Placental epithelial cell (primary cell): Measurements from ENCODE around the gene PEA15. TPM values are rescaled to one million over a fixed set of nuclear protein-coding genes. Genes with fewer than 3 reads are reported as not detected.

Experiments used
- total RNA-seq: library from RNA; depleted of rRNA; stranded (reverse); fragments of >200 nt; gene quantifications from 2 replicates; pipeline ENCODE4 v1.2.3, GENCODE V29; 2012

The PEA15 gene, protein sequence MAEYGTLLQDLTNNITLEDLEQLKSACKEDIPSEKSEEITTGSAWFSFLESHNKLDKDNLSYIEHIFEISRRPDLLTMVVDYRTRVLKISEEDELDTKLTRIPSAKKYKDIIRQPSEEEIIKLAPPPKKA
- 78.1 and 121 TPM in 2 replicates for total RNA-seq

DNA sequence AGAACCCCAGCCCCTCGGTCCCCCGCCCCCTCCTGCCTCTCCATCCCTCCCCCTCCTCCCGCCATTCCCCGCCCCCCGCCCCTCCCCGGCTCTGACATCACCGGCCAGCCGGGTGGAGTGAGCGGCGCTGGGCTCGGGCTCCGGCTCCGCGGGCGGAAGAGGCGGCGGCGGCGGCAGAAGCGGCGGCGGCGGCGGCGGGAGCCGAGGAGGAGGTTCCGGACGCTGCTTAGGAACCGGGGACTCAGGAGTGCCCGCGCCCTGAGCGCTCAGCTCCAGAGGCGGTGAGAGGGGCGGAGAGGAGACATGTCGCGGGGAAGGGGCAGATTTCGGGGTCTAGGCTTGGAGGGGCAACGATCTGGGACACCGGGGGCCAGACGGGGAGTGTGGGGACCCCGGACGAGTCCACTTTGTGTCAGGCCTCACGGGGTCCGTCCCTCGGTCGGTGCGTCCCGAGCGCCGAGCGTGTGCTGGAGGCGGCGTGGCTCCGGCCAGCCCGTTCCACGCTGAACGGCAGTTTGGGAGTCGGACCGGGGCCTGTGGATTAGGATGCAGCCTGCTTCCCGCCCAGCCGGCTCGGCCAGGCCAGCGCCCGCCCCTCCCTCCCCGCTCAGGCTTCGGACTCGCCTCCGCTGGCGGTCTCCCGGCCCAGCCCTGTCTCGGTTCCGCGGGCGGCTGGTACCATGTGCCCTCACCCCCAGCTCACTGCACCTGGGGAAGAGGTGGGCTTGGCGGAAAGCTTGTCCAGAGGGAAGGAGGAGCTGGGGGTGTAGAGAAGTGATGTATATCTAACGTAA lies at the start of gene PEA15:
Gene PEA15, plus strand, starts transcription at position 143 of the 794 bp plus-strand sequence. CDS start 6,161 bp downstream, outside the sequence.

DNA sequence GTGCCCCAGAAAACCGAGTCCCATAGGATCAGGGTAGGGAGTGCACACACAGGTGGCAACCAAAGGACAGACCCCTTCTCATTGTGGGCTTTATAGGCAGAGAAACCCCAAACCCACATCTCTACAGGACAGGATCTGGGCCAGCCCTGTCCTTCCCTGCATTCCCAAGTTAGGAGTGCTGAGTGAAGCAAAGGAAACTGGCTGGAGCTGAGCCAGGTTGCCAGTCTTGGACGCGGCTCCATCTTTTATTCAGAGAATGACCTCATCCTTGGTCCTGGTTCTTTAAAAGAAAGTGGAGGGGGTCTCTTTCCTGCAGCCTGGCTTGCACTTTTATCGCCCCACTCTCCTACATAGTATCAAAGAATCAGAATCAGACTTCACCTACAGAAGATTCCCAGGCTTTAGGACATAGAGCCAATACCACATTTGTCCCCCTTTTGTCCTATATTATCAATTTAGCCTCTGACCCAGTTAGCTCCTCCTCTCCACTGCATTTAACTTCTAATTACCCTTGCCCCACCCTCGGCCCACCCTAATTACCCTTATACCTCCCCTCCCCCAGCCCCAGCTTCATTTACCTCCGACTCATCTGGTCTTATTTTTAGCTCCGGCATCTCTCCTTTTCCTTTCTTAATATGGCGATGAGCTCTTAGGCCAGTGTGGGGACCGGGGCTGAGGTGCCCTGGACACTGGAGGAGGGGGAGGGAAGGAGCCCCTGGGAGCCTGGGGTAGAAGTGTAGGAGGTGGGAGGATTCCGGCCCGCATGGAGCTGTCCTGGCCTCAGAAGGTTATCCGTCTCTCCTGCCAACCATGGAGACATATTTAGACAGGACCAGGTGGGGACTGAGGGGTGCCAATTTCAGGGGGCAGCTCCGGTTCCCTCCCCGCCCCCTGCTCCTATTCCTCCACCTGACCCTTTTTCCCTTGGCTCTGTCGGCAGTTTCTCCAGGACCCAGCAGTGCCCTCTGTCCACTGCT lies 15.2 kb upstream of the PEA15 start, which contains the start of gene CASQ1:
Gene CASQ1, plus strand, starts transcription at position 927 of the 977 bp plus-strand sequence. CDS start 177 bp downstream, outside the sequence.

DNA sequence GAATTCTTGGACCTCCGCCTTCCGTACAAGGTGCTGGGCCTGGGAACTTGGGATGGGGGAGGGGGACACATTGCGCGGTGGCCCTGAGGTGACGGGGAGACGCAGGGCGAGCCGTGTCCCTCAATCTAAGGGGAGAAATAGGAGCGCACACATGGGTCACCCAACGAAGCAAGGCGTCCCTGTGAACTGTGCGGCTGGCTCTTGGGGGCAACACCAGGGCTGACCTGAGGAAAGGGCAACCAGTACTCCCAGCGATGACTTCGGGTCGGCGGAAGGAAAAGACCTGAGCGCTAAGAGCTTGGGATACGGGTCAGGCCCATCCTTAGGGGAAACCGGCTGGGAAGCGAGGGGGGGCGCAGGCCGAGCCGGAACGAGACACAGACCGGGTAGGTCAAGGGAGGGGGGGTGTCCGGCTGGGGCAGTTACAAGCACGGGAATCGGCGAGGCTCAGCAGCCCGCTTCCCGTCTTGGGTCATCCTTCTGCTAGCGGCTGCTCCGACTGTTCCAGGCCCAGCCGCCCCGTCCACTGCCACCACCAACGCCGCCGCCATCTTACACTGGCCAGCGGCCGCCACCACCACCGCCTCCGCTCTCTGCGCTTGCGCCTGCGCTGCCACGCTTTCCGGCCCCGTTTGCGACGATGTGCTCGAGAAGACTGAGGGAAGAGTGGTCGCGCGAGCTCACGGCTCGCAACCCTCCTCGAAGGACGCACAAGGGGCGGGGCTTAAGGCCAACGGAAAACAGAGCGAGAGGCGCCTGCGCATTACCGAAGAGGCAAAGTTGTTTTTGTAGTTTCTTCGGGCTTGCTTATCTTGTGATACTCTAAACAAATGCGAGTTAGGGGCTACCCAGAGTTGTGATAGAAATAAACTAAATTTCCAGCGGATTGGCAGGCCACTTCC lies 57.0 kb downstream of the PEA15 start, which contains the start of gene DCAF8:
Gene DCAF8, minus strand, starts transcription at position 657 of the 902 bp plus-strand sequence. CDS start 18,541 bp downstream, outside the sequence.

Other genes with a start within 250 kb of the PEA15 start
- gene PIGM, start 173.4 kb upstream of the PEA15 start, total RNA-seq, result 2.7 and 6.8 TPM in 2 replicates
- gene KCNJ10, start 135.2 kb upstream of the PEA15 start, total RNA-seq, result not detected in 2 replicates
- gene KCNJ9, start 123.8 kb upstream of the PEA15 start, total RNA-seq, result not detected in 2 replicates
- gene IGSF8, start 106.8 kb upstream of the PEA15 start, total RNA-seq, result 25.1 and 25.8 TPM in 2 replicates
- under 0.01 TPM in 1 of 2 replicates, not detected in the other for gene ATP1A2, start 89.6 kb upstream of the PEA15 start, total RNA-seq
- gene ATP1A4, start 53.8 kb upstream of the PEA15 start, total RNA-seq, result 2.4 and 13.0 TPM in 2 replicates
- gene CASQ1, start 14.8 kb upstream of the PEA15 start, total RNA-seq, result 0.76 and 2.4 TPM in 2 replicates
- gene DCAF8, start 57.2 kb downstream of the PEA15 start, total RNA-seq, result 80.0 and 102 TPM in 2 replicates
- 30.2 and 63.1 TPM in 2 replicates for gene PEX19, start 79.7 kb downstream of the PEA15 start, total RNA-seq
- gene COPA, start 137.9 kb downstream of the PEA15 start, total RNA-seq, result 259 and 297 TPM in 2 replicates
- 108 and 145 TPM in 2 replicates for gene NCSTN, start 138.0 kb downstream of the PEA15 start, total RNA-seq
- under 0.01 and 0.11 TPM in 2 replicates for gene NHLH1, start 161.7 kb downstream of the PEA15 start, total RNA-seq
- 6.5 and 7.1 TPM in 2 replicates for gene VANGL2, start 195.2 kb downstream of the PEA15 start, total RNA-seq